ENCODE results near the gene ARRB2.
"Not testable (repeated sequence)": the region's sequence is repeated elsewhere in the genome, so short reads cannot be mapped to it uniquely, and the experiment has no call there.

The ARRB2 gene

DNA sequence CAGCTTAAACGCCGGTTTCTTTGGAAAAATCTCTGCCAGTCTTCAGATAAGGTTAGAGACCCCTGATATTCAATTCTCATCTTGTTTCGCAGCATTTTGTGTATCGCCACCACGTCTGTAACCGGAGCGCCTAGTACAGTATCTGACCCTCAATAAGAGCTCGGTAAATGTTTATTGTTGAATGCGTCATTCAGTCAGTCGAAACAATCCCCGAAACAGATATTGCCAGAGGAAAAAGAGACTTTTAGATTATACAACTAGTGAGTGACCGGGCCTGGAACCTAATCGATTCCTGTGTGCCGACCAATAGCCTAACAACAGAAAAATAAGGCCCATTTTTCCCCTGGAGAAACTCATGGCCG, 7.1 kb upstream of the ARRB2 start:
- no peak for DNase-seq

DNA sequence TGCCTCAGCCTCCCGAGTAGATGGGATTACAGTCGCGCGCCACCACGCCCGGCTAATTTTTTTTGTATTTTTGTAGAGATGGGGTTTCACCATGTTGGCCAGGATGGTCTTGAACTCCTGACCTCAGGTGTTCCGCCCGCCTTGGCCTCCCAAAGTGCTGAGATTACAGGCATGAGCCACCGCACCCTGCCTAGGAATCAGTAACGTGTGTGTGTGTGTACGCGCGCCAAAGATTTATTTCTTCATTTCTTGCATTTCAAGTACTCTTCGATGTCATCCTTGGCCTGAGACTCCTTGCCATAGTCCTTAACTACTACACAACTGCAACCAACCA, 5.9 kb upstream of the ARRB2 start:
- not testable (repeated sequence) for DNase-seq

DNA sequence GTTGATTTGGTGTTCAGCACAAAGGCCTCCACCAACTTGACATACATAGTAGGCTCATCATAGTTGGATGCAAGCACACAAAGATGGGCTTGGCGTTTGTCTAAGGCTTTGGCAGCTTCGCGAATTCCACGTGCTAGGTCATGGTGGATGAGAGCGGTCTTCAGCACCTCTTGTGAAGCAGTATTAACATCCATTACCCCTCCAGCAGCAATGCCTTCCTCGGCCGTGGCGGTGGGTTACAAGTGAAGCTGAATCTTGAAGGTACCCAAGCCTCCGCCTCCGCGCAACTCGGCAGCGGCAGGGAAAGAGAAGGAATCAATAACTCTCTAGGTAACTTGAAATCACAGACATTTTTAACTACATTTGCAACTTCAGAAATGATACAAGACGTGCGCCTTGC, 5.4 kb upstream of the ARRB2 start:
- no peak for DNase-seq

DNA sequence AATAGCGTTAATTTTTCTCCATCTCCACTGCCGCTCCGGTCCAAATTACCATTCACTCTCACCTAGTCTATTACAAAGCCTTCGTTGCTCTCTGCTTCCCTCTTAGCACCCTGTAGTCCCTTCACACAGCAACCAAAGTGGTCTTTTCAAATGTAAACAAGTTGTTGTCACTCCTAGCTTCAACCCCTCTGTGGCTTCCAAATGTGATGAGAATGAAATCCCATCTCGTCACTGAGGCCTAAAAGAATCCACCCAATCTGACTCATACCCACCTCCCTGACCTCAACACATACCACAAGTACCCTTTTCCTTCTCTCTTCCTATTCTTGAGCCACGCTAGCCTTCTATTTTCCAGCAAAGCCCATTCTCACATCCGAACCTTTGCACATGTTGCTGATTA, 4.3 kb upstream of the ARRB2 start:
- DNase-seq = peak in 2 of 3 donors; percentile 52 to 56

DNA sequence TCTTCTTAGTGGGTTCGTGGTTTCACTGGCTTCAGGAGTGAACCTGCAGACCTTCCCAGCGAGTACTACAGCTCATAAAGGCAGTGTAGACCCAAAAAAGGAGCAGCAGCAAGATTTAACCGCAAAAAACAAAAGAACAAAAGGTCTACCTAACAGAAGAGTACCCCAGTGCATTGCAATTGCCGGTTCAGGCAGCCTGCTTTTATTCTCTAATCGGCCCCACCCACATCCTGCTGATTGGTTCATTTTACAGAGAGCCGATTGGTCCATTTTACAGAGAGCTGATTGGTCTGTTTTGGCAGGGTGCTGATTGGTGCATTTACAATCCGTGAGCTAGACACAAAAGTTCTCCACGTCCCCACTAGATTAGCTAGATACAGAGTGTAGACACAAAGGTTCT, 2.0 kb upstream of the ARRB2 start:
- DNase-seq = peak in 1 of 3 donors; percentile 34

DNA sequence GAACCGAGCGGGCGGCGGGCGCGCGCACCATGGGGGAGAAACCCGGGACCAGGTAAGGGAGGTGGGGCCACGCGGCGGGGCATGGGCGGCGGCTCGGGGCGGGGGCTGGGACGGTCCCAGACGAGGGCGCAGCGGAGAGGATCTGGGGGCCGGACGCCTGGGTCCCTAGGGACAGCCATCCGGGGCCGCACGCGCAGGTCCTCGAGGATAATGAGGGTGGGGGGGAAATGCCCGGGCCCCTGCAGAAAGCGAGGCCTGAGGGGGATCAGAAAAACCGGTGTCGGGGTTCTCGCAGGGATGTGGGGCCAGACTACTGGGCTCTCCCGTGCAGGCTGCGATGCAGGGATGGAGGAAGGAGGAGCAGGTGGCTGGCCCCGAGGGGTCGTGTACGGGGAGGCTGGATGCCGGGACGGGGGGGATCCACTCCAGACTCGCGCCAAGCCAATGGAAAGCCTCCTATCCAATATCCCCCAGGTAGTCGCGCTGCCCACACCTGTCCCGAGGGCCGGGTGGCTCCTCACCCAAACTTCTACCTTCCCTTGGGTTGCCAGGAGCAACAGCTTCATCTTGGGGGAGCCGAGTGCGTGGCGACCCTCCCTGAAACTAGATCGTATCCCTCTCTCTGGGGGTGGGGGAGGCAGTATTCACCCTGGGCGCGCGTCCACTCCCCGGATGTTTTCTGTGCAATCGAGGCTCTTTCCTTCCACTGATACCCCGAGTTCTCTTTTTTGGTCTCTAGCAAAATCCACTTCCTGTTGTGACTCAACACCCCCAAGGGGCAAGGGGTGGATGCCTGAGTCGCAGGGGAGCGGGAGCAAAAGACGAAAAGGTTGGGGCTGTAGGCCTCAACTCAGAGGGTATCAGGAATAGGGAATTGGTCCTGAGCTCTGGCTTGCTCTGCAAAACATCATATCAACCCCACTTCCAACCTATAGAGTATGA, 532 bp downstream of the ARRB2 start:
- peak; percentile 60 to 80 (median 65) for DNase-seq

DNA sequence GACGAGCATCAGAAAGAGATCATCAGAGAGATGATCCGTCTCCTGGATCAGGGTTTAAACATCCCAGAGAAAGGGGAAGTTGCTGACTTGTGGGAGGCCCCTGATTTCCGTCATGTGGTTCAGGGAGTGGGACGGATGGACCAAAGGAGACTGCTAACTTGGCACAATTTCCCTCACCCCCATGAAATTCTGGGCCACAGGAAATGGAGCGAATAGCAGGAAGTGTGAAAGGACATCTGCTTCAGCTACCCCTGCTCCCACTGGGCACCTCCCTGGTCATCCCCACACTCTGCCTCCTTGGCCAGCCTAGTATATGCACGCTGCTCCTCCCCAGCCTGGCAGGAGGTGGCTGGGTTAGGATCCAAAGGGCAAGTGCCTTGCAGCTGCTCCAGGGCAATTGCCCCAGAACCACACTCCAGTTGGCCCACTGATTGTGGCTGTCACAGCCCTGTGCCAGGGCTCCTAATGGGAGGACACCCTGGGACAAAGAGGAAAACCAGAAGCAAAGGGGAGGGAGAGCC, 1.3 kb downstream of the ARRB2 start:
- peak; percentile 84 to 92 (median 84) for DNase-seq

- peak; percentile 61 to 69 (median 66) for DNase-seq
Observed at GRCh38 chr17:4712526-4712925, 2.1 kb downstream of the ARRB2 start.

- DNase-seq = peak in 2 of 3 donors; percentile 47 to 68
Observed at GRCh38 chr17:4714340-4715062, 4.1 kb downstream of the ARRB2 start.

GRCh38 chr17:4715063-4715744, 4.8 kb downstream of the ARRB2 start:
- no peak for DNase-seq

- no peak for DNase-seq
Observed at GRCh38 chr17:4716081-4716480, 5.6 kb downstream of the ARRB2 start.

DNA sequence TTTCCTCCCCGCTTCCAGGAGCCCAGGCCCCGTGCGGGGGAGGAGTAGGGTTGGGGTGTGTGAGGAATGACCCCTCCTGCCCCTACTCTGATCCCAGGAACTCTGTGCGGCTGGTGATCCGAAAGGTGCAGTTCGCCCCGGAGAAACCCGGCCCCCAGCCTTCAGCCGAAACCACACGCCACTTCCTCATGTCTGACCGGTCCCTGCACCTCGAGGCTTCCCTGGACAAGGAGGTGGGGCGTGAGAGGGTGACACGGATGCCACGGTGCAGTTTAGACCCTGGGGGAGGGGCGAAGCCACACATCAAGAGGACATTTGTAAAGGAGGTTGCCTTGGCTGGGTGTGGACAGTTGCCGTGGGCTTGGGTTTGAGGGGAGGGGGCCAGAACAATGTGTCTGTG, 7.4 kb downstream of the ARRB2 start:
- no peak for DNase-seq

GRCh38 chr17:4718276-4718675, 7.8 kb downstream of the ARRB2 start:
- DNase-seq = no peak

- no peak for DNase-seq
Observed at GRCh38 chr17:4719146-4719545, 8.7 kb downstream of the ARRB2 start.

DNA sequence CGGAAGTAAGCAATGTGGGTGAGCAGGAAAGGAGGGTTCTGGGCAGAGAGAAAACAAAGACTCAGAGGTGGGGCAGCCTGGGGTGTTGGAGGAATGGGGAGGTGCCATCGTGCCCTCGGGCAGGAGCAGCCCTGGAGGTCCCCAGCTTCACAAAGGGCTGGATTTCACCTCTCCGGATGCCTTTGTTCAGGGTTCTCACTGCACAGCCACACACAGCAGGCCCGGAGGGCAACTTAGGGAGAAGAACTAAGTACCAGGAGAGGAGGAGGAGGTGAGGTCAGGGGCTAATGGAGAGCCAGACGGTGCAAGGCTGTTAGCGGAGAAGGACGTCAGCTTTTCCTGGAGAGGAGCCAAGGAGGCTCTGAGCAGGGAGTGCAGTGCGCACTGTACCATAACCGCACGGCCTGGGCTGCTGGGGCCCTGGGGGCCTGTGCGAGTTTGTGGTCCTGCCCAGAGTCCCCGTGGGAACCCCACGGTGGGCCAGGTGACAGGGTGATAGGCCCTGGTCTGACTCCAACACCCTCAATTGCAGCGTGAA, 9.3 kb downstream of the ARRB2 start:
- DNase-seq = no peak

DNA sequence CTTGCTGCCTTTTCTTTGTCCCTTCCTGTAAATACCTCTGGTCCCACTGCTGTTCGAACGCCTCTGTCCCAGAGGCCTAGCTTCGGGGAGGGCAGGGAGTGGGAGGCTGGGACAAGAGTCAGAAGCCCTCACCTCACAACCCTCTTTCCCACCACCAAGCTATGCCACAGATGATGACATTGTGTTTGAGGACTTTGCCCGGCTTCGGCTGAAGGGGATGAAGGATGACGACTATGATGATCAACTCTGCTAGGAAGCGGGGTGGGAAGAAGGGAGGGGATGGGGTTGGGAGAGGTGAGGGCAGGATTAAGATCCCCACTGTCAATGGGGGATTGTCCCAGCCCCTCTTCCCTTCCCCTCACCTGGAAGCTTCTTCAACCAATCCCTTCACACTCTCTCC, 10.4 kb downstream of the ARRB2 start:
- DNase-seq = no peak

- DNase-seq = no peak
Observed at GRCh38 chr17:4721203-4722135, 11.0 kb downstream of the ARRB2 start.

- DNase-seq = no peak
Observed at GRCh38 chr17:4722678-4723240, 12.3 kb downstream of the ARRB2 start.

GRCh38 chr17:4724650-4725049, 14.2 kb downstream of the ARRB2 start:
- no peak for DNase-seq

DNA sequence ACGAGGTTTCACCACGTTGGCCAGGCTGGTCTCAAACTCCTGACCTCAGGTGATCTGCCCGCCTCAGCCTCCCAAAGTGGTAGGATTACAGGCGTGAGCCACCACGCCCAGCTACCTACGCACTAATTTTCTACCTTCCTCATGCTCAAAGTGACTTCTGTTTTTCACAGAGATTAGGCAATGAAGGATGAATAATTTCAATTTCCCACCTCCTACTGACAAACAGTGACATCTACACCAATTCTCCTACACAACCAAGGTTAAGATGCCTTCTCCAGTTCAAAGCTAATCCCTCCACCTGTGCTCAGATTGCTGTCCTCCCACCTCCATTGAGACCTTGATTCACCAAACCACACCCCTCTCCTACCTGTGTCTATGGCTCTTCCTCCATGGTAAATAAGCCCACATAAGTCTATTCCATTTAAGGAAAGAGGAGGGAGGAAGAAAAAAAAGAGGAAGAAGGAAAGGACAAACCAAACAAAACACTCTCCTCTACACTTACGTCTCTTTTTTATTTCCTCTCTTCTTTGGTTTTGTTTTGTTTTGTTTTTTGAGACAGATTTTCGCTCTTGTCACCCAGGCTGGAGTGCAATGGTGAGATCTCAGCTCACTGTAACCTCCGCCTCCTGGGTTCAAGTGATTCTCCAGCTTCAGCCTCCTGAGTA, 15.3 kb downstream of the ARRB2 start:
- peak; percentile 72 to 92 (median 86) for DNase-seq

DNA sequence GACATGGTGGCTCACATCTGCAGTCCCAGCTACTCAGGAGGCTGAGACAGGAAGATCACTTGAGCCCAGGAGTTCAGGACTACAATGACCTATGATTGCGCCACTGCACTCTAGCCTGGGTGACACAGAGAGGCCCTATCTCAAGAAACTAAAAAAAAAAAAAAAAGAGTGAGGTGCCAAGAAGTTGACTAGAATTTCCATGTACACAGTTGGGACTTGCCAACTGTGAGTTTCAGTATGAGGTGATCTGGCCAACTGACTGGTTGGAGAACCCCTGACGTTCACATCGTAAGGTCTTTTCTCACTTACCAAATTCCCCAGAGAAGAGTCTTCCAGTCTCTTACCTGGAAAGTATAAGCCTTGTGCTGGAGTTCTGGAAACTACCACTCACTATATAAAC, 17.7 kb downstream of the ARRB2 start:
- DNase-seq = peak; percentile 70 to 86 (median 73)

Measured in suppressor macrophage treated with lipopolysaccharide for 1 hour (primary cell).